ENCODE measurements around the gene TRAPPC2. TPM values are rescaled to one million over a fixed set of nuclear protein-coding genes. Genes with fewer than 3 reads are reported as not detected.

Gene TRAPPC2
- total RNA-seq, 1 experiment from 2014 or later: 11.4 TPM

DNA sequence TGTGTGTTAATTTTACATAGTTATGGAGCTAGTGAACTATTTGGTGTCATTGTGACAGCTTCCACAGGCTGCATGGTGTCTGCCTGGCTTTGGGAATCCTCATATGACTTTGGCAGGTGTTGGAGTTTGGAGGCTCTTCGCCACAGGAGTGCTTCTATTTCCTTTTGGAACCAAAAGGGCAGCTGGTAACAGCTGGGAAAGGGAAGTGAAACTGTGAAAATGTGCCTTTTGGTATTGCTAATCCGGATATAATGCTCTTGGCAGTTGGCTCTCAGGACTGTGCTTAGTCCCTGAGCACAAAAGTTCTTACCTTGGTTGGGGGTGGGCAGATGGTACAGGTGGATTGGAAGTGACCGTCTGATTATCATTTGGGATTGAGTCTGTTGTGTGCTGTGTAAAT, 18.2 kb upstream of the TRAPPC2 start:
- TF ChIP-seq SIN3A (IDR thresholded peaks at IDR 0.05; ENCODE audit: borderline replicate concordance, insufficient read depth, low read depth, low read length) (no peak), TCF7L2 (IDR thresholded peaks at IDR 0.05; ENCODE audit: low read depth, low read length) (no peak), POLR2AphosphoS5 (IDR thresholded peaks at IDR 0.05; ENCODE audit: low read depth, low read length) (no peak)
- TF ChIP-seq, protein P1, sequence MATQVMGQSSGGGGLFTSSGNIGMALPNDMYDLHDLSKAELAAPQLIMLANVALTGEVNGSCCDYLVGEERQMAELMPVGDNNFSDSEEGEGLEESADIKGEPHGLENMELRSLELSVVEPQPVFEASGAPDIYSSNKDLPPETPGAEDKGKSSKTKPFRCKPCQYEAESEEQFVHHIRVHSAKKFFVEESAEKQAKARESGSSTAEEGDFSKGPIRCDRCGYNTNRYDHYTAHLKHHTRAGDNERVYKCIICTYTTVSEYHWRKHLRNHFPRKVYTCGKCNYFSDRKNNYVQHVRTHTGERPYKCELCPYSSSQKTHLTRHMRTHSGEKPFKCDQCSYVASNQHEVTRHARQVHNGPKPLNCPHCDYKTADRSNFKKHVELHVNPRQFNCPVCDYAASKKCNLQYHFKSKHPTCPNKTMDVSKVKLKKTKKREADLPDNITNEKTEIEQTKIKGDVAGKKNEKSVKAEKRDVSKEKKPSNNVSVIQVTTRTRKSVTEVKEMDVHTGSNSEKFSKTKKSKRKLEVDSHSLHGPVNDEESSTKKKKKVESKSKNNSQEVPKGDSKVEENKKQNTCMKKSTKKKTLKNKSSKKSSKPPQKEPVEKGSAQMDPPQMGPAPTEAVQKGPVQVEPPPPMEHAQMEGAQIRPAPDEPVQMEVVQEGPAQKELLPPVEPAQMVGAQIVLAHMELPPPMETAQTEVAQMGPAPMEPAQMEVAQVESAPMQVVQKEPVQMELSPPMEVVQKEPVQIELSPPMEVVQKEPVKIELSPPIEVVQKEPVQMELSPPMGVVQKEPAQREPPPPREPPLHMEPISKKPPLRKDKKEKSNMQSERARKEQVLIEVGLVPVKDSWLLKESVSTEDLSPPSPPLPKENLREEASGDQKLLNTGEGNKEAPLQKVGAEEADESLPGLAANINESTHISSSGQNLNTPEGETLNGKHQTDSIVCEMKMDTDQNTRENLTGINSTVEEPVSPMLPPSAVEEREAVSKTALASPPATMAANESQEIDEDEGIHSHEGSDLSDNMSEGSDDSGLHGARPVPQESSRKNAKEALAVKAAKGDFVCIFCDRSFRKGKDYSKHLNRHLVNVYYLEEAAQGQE (IDR thresholded peaks at IDR 0.05; ENCODE audit: insufficient read depth in 1 of 2, low read depth in 2 of 2, low read length in 1 of 2): no peak
- TF ChIP-seq, protein P2, sequence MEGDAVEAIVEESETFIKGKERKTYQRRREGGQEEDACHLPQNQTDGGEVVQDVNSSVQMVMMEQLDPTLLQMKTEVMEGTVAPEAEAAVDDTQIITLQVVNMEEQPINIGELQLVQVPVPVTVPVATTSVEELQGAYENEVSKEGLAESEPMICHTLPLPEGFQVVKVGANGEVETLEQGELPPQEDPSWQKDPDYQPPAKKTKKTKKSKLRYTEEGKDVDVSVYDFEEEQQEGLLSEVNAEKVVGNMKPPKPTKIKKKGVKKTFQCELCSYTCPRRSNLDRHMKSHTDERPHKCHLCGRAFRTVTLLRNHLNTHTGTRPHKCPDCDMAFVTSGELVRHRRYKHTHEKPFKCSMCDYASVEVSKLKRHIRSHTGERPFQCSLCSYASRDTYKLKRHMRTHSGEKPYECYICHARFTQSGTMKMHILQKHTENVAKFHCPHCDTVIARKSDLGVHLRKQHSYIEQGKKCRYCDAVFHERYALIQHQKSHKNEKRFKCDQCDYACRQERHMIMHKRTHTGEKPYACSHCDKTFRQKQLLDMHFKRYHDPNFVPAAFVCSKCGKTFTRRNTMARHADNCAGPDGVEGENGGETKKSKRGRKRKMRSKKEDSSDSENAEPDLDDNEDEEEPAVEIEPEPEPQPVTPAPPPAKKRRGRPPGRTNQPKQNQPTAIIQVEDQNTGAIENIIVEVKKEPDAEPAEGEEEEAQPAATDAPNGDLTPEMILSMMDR (IDR thresholded peaks at IDR 0.05): no peak
- BruUV-seq (replicated peaks): no TSS peak
- ATAC-seq (no peak), DNase-seq (ENCODE audit: low read depth, low spot score) (no peak)
- in situ Hi-C loops (cut with HindIII; ENCODE audit: low pct_unique_long_range_greater_than_20kb, low sequenced_read_pairs): no loop called here
- Histone ChIP-seq H3K36me3 (ENCODE audit: control insufficient read depth, insufficient read depth, low read length) (no peaks in the 10 kb centered on the region; the same call in none of the 2 replicates), H3K4me3 (ENCODE audit: low read depth in 2 of 2, low read length in 2 of 2) (no peak overlapping the region), H3K4me1 (ENCODE audit: control insufficient read depth, insufficient read depth, low read length) (no peaks in the 10 kb centered on the region), H3K27ac (ENCODE audit: low read length) (no peak overlapping the region), H3K27me3 (ENCODE audit: control insufficient read depth, insufficient read depth, low read length) (no peaks in the 10 kb centered on the region), H3K9me3 (ENCODE audit: control insufficient read depth, insufficient read depth, low read depth, low read length) (no peaks in the 10 kb centered on the region)
- intact Hi-C loops (cut with micrococcal nuclease; ENCODE audit: unreplicated experiment): loop anchor here (5.0 kb wide), 1 partner anchor 280 kb away; no protein-coding TSS in a partner anchor
- POLR2A ChIA-PET: no interaction called here
- CTCF ChIA-PET: no interaction called here

DNA sequence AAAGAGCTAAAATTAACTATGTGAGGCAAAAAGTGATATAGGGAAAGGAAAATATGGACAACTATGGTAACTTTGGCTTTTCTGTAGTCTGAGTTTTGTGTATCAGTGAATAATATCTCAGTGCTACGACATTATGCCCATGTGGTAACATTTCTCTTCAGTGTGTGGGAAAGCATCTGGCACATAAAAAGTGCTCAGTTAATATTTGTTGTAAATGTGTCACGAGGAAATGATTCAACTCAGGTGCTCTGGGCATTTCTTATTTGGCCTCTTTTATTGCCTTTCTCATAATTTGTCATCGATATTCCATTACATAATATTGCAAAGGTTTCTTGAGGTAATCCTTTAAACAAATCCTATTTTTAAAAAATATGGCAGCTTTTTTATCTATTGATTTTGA, 17.7 kb upstream of the TRAPPC2 start:
- intact Hi-C loops (cut with micrococcal nuclease; ENCODE audit: unreplicated experiment): loop anchor here (5.0 kb wide), 1 partner anchor 280 kb away; no protein-coding TSS in a partner anchor
- H3K27ac ChIP-seq (ENCODE audit: low read length): no peak overlapping the region
- no peak overlapping the region for H3K4me3 ChIP-seq (ENCODE audit: low read depth in 2 of 2, low read length in 2 of 2)
- in situ Hi-C loops (cut with HindIII; ENCODE audit: low pct_unique_long_range_greater_than_20kb, low sequenced_read_pairs): no loop called here
- H3K36me3 ChIP-seq (ENCODE audit: control insufficient read depth, insufficient read depth, low read length): no peaks in the 10 kb centered on the region; the same call in 1 of the 2 replicates
- TF ChIP-seq, protein P1 (IDR thresholded peaks at IDR 0.05; ENCODE audit: insufficient read depth in 1 of 2, low read depth in 2 of 2, low read length in 1 of 2): no peak
- TF ChIP-seq SIN3A (IDR thresholded peaks at IDR 0.05; ENCODE audit: borderline replicate concordance, insufficient read depth, low read depth, low read length) (no peak), TCF7L2 (IDR thresholded peaks at IDR 0.05; ENCODE audit: low read depth, low read length) (no peak), POLR2AphosphoS5 (IDR thresholded peaks at IDR 0.05; ENCODE audit: low read depth, low read length) (no peak)
- TF ChIP-seq, protein P2 (IDR thresholded peaks at IDR 0.05): no peak
- DNase-seq (ENCODE audit: low read depth, low spot score) (no peak), ATAC-seq (no peak)
- ChIA-PET CTCF (no interaction called here), POLR2A (no interaction called here)
- no peaks in the 10 kb centered on the region for H3K9me3 ChIP-seq (ENCODE audit: control insufficient read depth, insufficient read depth, low read depth, low read length)
- no peaks in the 10 kb centered on the region for H3K4me1 ChIP-seq (ENCODE audit: control insufficient read depth, insufficient read depth, low read length)
- no peaks in the 10 kb centered on the region for H3K27me3 ChIP-seq (ENCODE audit: control insufficient read depth, insufficient read depth, low read length)
- no TSS peak for BruUV-seq (replicated peaks)

All from Panc1 (cell line).